Keratinocyte (primary cell): Measurements from ENCODE around the gene BPNT1. TPM values are rescaled to one million over a fixed set of nuclear protein-coding genes. Genes with fewer than 3 reads are reported as not detected.

Experiments
- DNase-seq: peaks from one replicate; pipeline ENCODE4 v3.0.0-alpha.2; 2011; ENCODE audit warnings: low read depth, missing footprints, low spot score
- FAIRE-seq: peaks from 2 replicates; lab custom pipeline; 2011; peaks lifted over from hg19 to GRCh38; lab: Jason Lieb, UNC
- H2AFZ ChIP-seq: 2 replicates; pipeline ENCODE4 v1.6.0; 2012; ENCODE audit warnings: low read length, control low read depth, inconsistent platforms; ENCODE audit not compliant: control insufficient read depth
- H3K27ac ChIP-seq: 2 replicates; pipeline ENCODE4 v1.5.1; 2011; ENCODE audit warnings: low read length; ENCODE audit not compliant: control insufficient read depth, insufficient read depth
- H3K27me3 ChIP-seq: 3 replicates; pipeline ENCODE4 v1.6.0; 2011; ENCODE audit warnings: low read length; ENCODE audit not compliant: control insufficient read depth, insufficient read depth; ENCODE audit errors: extremely low read depth
- H3K36me3 ChIP-seq, 2 experiments: 2 replicates in 1 of 2; 3 replicates in 1 of 2; pipeline ENCODE4 v1.5.1; 2011; ENCODE audit warnings: low read length in 2 of 2, mild to moderate bottlenecking in 1 of 2; ENCODE audit not compliant: control insufficient read depth in 2 of 2, insufficient read depth in 2 of 2; ENCODE audit errors: extremely low read depth in 1 of 2
- H3K4me1 ChIP-seq: 3 replicates; pipeline ENCODE4 v1.5.1; 2011; ENCODE audit warnings: low read length; ENCODE audit not compliant: control insufficient read depth, insufficient read depth; ENCODE audit errors: extremely low read depth
- H3K4me2 ChIP-seq: 3 replicates; pipeline ENCODE4 v1.6.0; 2011; ENCODE audit warnings: low read depth, low read length; ENCODE audit not compliant: control insufficient read depth, insufficient read depth; ENCODE audit errors: extremely low read depth
- H3K4me3 ChIP-seq, 3 experiments: fragments of 200-600 bp in 1 of 3; sonication (generic) in 1 of 3; 2 replicates in 2 of 3; 3 replicates in 1 of 3; pipeline ENCODE4 v1.5.1; 2011 to 2016; ENCODE audit warnings: low read length in 3 of 3, mild to moderate bottlenecking in 3 of 3, control low read depth in 2 of 3, inconsistent platforms in 1 of 3, low read depth in 1 of 3, mixed read lengths in 1 of 3, mixed run types in 1 of 3, moderate library complexity in 1 of 3; ENCODE audit not compliant: control insufficient read depth in 2 of 3, insufficient read depth in 2 of 3; ENCODE audit errors: extremely low read depth in 1 of 3
- H3K79me2 ChIP-seq: 2 replicates; pipeline ENCODE4 v1.6.0; 2012; ENCODE audit warnings: low read length; ENCODE audit not compliant: control insufficient read depth, insufficient read depth
- H3K9ac ChIP-seq: 3 replicates; pipeline ENCODE4 v1.6.0; 2011; ENCODE audit warnings: low read length; ENCODE audit not compliant: control insufficient read depth, insufficient read depth; ENCODE audit errors: extremely low read depth
- H3K9me1 ChIP-seq: 3 replicates; pipeline ENCODE4 v1.6.0; 2011; ENCODE audit warnings: low read length; ENCODE audit not compliant: control insufficient read depth, insufficient read depth; ENCODE audit errors: extremely low read depth
- H3K9me3 ChIP-seq: 2 replicates; pipeline ENCODE4 v1.5.1; 2012; ENCODE audit warnings: low read depth, low read length; ENCODE audit not compliant: control insufficient read depth
- H4K20me1 ChIP-seq: 3 replicates; pipeline ENCODE4 v1.6.0; 2011; ENCODE audit warnings: low read length; ENCODE audit not compliant: control insufficient read depth, insufficient read depth; ENCODE audit errors: extremely low read depth
- CTCF ChIP-seq, 3 experiments: IDR thresholded peaks in 1 of 3; conservative IDR thresholded peaks in 1 of 3; optimal IDR thresholded peaks in 1 of 3; 2 replicates in 2 of 3; 3 replicates in 1 of 3; pipeline versions ENCODE3 to v1.5.1; 2011; ENCODE audit warnings: low read length in 3 of 3, mild to moderate bottlenecking in 3 of 3, moderate library complexity in 2 of 3, control low read depth in 1 of 3, inconsistent platforms in 1 of 3; ENCODE audit not compliant: insufficient read depth in 2 of 3; ENCODE audit errors: extremely low read depth in 1 of 3
- EZH2 ChIP-seq: IDR thresholded peaks from one replicate; pipeline ENCODE4 v1.6.1; 2012; ENCODE audit warnings: inconsistent platforms, mild to moderate bottlenecking, low read length, moderate library complexity
- dilution Hi-C: fragments of 300-500 bp; cut with MboI; formaldehyde crosslinking; loops from one replicate; pipeline ENCODE4 v1.7.0; 2020; ENCODE audit warnings: low sequenced_read_pairs; ENCODE audit not compliant: extremely low pct_ligation_motif_present
- polyA plus RNA-seq, 5 experiments: library from polyadenylated mRNA; depleted of rRNA in 3 of 5; stranded (reverse) in 3 of 5; stranded (forward) in 1 of 5; unstranded in 1 of 5; fragments of >200 nt; gene quantifications; 1 replicate in 1 of 5; 2 replicates in 3 of 5; 3 replicates in 1 of 5; pipeline versions ENCODE4 v1.2.1 to v1.2.3, GENCODE V29; 2011 to 2012; ENCODE audit warnings: missing spikeins in 2 of 5, low read depth in 1 of 5, low replicate concordance in 1 of 5

BPNT1 gene
- polyA plus RNA-seq, 1 donor (not counting 4 experiments of a cell fraction or from before 2014, with no cell fraction given): 53.7 TPM

GRCh38 chr1:220044678-220045355 is 44.8 kb downstream of the BPNT1 start:
- Histone ChIP-seq H3K27me3 (no peaks in the 10 kb centered on the region), H3K27ac (peak overlapping the region; percentile 81), H3K9ac (peak overlapping the region; percentile 90), H2AFZ (no peak overlapping the region), H4K20me1 (no peaks in the 10 kb centered on the region), H3K4me3 (peak overlapping the region; percentile 95 to 97 (median 96)), H3K4me1 (no peaks in the 10 kb centered on the region), H3K9me3 (no peaks in the 10 kb centered on the region), H3K4me2 (peak overlapping the region; percentile 52), H3K9me1 (no peaks in the 10 kb centered on the region), H3K79me2 (peaks cover 48% of the 10 kb centered on the region), H3K36me3 (peaks cover 0 to 6% of the 10 kb centered on the region in 2 experiments)
- DNase-seq: no peak
- dilution Hi-C loops: no loop called here
- no peak for TF ChIP-seq EZH2
- no peak for FAIRE-seq

- H3K4me2 ChIP-seq: no peak overlapping the region
- no peak overlapping the region for H3K27ac ChIP-seq
- H3K36me3 ChIP-seq: peaks cover 6% of the 10 kb centered on the region in 2 experiments
- no peak overlapping the region for H3K9ac ChIP-seq
- H3K4me3 ChIP-seq: no peak overlapping the region
- no peak overlapping the region for H2AFZ ChIP-seq
- dilution Hi-C loops: no loop called here
- H3K9me3 ChIP-seq: no peaks in the 10 kb centered on the region
- H3K27me3 ChIP-seq: no peaks in the 10 kb centered on the region
- peaks cover 51% of the 10 kb centered on the region for H3K79me2 ChIP-seq
- DNase-seq (no peak), FAIRE-seq (no peak)
- H3K9me1 ChIP-seq: no peaks in the 10 kb centered on the region
- no peaks in the 10 kb centered on the region for H4K20me1 ChIP-seq
- H3K4me1 ChIP-seq: no peaks in the 10 kb centered on the region
- no peak for TF ChIP-seq EZH2
- no peak for TF ChIP-seq CTCF (optimal IDR thresholded peaks at IDR 0.05 in 1 of 3, IDR thresholded peaks at IDR 0.05 in 1 of 3, conservative IDR thresholded peaks at IDR 0.05 in 1 of 3; ENCODE audit: extremely low read depth in 1 of 3, insufficient read depth in 2 of 3, low read length in 3 of 3)
Observed at GRCh38 chr1:220043646-220044045, 45.9 kb downstream of the BPNT1 start.
